WTC11 (cell line): Measurements from ENCODE around the gene GRIA4. TPM values are rescaled to one million over a fixed set of nuclear protein-coding genes. Genes with fewer than 3 reads are reported as not detected.
A peak's percentile ranks its signal among the peaks of the same experiment; 100 is the strongest.

Experiments
- ATAC-seq: fragments of 200-7000 bp; cut with Tn5 transposase; 2 replicates; pipeline ENCODE4 v1.10.0; 2021; ENCODE audit warnings: mild to moderate bottlenecking, moderate library complexity
- CTCF ChIA-PET: fragments of 300-600 bp; sonication (Branson Sonifier 250); formaldehyde crosslinking; loops from one replicate; lab custom pipeline; 2021; ENCODE audit warnings: antibody characterized with exemption; lab: Charles Lee
- POLR2A ChIA-PET: fragments of 350-600 bp; sonication (Branson Sonifier 250); formaldehyde crosslinking; loops from one replicate; lab custom pipeline; 2021; ENCODE audit warnings: antibody characterized with exemption; lab: Charles Lee
- DNase-seq: peaks from one replicate; pipeline ENCODE4 v3.0.0; 2021; ENCODE audit warnings: low spot score
- H3K27ac Mint-ChIP-seq: 2 replicates; pipeline ENCODE4 v1.8.0; 2021; ENCODE audit warnings: mixed read lengths
- H3K27me3 Mint-ChIP-seq: 2 replicates; pipeline ENCODE4 v1.8.0; 2021; ENCODE audit warnings: low read depth, mild to moderate bottlenecking, moderate library complexity, mixed read lengths
- H3K36me3 Mint-ChIP-seq: 2 replicates; pipeline ENCODE4 v1.8.0; 2021; ENCODE audit warnings: mixed read lengths
- H3K4me1 Mint-ChIP-seq: 2 replicates; pipeline ENCODE4 v1.8.0; 2022; ENCODE audit warnings: mixed read lengths
- H3K4me3 Mint-ChIP-seq: 2 replicates; pipeline ENCODE4 v1.8.0; 2021; ENCODE audit warnings: mild to moderate bottlenecking, moderate library complexity, mixed read lengths
- H3K9me3 Mint-ChIP-seq: 2 replicates; pipeline ENCODE4 v1.8.0; 2021; ENCODE audit warnings: mixed read lengths
- ELF4 ChIP-seq: sonication (generic); formaldehyde crosslinking; IDR thresholded peaks from 2 replicates; pipeline ENCODE4 v1.8.1; 2022; ENCODE audit warnings: low read depth, mild to moderate bottlenecking, moderate library complexity, missing genetic modification reagents
- ETV6 ChIP-seq: sonication (generic); formaldehyde crosslinking; IDR thresholded peaks from 2 replicates; pipeline ENCODE4 v1.8.1; 2022; ENCODE audit warnings: mild to moderate bottlenecking, missing genetic modification reagents
- HMGA2 ChIP-seq: fragments of 250-450 bp; sonication (Bioruptor Pico); IDR thresholded peaks from 2 replicates; pipeline ENCODE4 v1.4.0; 2021; ENCODE audit warnings: mild to moderate bottlenecking, moderate library complexity
- IRF1 ChIP-seq: sonication (generic); formaldehyde crosslinking; IDR thresholded peaks from 2 replicates; pipeline ENCODE4 v1.8.0; 2023; ENCODE audit warnings: missing genetic modification reagents
- IRF2 ChIP-seq: sonication (generic); formaldehyde crosslinking; IDR thresholded peaks from 2 replicates; pipeline ENCODE4 v1.8.0; 2022; ENCODE audit warnings: low read depth, missing genetic modification reagents, borderline replicate concordance
- NFE2L1 ChIP-seq: sonication (generic); formaldehyde crosslinking; IDR thresholded peaks from 2 replicates; pipeline ENCODE4 v1.8.1; 2023; ENCODE audit warnings: missing genetic modification reagents
- SMAD4 ChIP-seq: sonication (generic); formaldehyde crosslinking; IDR thresholded peaks from 2 replicates; pipeline ENCODE4 v1.8.0; 2022; ENCODE audit warnings: mild to moderate bottlenecking, missing genetic modification reagents
- SP1 ChIP-seq: sonication (generic); formaldehyde crosslinking; conservative IDR thresholded peaks from 2 replicates; pipeline ENCODE4 v1.8.1; 2022; ENCODE audit warnings: missing genetic modification reagents
- TCF7 ChIP-seq: sonication (generic); formaldehyde crosslinking; IDR thresholded peaks from 2 replicates; pipeline ENCODE4 v1.8.0; 2022; ENCODE audit warnings: mild to moderate bottlenecking, low read depth, missing genetic modification reagents, moderate library complexity
- ZNF416 ChIP-seq: fragments of 250-450 bp; sonication (Bioruptor Pico); IDR thresholded peaks from 2 replicates; pipeline ENCODE4 v1.9.0; 2021; ENCODE audit warnings: mild to moderate bottlenecking, inconsistent platforms
- ZNF425 ChIP-seq: fragments of 250-450 bp; sonication (Bioruptor Pico); conservative IDR thresholded peaks from 2 replicates; pipeline ENCODE4 v1.9.0; 2021; ENCODE audit warnings: mild to moderate bottlenecking
- ZNF532 ChIP-seq: fragments of 250-450 bp; sonication (Bioruptor Pico); IDR thresholded peaks from 2 replicates; pipeline ENCODE4 v1.9.0; 2021; ENCODE audit warnings: mild to moderate bottlenecking, borderline replicate concordance
- ZNF671 ChIP-seq: fragments of 250-450 bp; sonication (Bioruptor Pico); IDR thresholded peaks from 2 replicates; pipeline ENCODE4 v1.8.0; 2021; ENCODE audit warnings: mild to moderate bottlenecking
- total RNA-seq: library from RNA; stranded (reverse); gene quantifications from 3 replicates; pipeline ENCODE4 v1.2.3, GENCODE V29; 2021
- TF ChIP-seq, protein P1 (sequence below): fragments of 200-600 bp; IDR thresholded peaks from 2 replicates; pipeline ENCODE4 v1.8.0; 2022; ENCODE audit warnings: antibody characterized with exemption
- TF ChIP-seq, protein P2 (sequence below): sonication (generic); formaldehyde crosslinking; IDR thresholded peaks from 2 replicates; pipeline ENCODE4 v1.8.1; 2023; ENCODE audit warnings: mild to moderate bottlenecking, missing genetic modification reagents, moderate library complexity
- TF ChIP-seq, protein P3 (sequence below): sonication (generic); formaldehyde crosslinking; IDR thresholded peaks from 2 replicates; pipeline ENCODE4 v1.8.0; 2022; ENCODE audit warnings: mild to moderate bottlenecking, missing genetic modification reagents
- TF ChIP-seq, protein P4 (sequence below): sonication (generic); formaldehyde crosslinking; IDR thresholded peaks from 2 replicates; pipeline ENCODE4 v1.8.0; 2022; ENCODE audit warnings: missing genetic modification reagents

The GRIA4 gene
- total RNA-seq, 1 experiment from 2014 or later = 11.4 TPM

- no peak for TF ChIP-seq ZNF425
- no peak for TF ChIP-seq IRF1 (CRISPR knock-in tag)
Measured at GRCh38 chr11:105811242-105811641, 201.4 kb downstream of the GRIA4 start (continued).

DNA sequence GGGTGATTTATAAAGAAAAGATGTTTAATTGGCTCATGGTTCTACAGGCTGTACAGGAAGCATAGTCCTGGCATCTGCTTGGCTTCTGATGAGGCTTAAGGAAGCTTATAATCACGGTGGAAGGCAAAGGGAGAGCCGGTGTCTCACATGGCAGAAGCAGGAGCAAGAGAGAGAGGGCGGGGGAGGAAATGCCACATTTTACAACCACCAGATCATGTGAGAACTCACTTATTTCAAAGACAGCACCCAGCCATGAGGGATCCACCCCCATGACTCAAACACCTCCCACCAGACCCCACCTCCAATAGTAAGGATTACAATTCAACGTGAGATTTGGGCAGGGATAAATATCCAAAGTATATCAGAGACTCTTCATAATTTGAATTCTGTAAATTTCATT, 211.5 kb downstream of the GRIA4 start:
- Mint-ChIP-seq H3K27me3 (no peaks in the 10 kb centered on the region), H3K4me3 (peak overlapping the region; percentile 46), H3K27ac (peak overlapping the region; percentile 39), H3K36me3 (peaks cover 4% of the 10 kb centered on the region), H3K4me1 (peaks cover 30% of the 10 kb centered on the region), H3K9me3 (peaks cover 7% of the 10 kb centered on the region)
- ChIA-PET CTCF (no interaction called here), POLR2A (no interaction called here)
- TF ChIP-seq ZNF416 (CRISPR knock-in tag) = no peak
- no peak for TF ChIP-seq ZNF671 (CRISPR knock-in tag)
- TF ChIP-seq, protein P1, sequence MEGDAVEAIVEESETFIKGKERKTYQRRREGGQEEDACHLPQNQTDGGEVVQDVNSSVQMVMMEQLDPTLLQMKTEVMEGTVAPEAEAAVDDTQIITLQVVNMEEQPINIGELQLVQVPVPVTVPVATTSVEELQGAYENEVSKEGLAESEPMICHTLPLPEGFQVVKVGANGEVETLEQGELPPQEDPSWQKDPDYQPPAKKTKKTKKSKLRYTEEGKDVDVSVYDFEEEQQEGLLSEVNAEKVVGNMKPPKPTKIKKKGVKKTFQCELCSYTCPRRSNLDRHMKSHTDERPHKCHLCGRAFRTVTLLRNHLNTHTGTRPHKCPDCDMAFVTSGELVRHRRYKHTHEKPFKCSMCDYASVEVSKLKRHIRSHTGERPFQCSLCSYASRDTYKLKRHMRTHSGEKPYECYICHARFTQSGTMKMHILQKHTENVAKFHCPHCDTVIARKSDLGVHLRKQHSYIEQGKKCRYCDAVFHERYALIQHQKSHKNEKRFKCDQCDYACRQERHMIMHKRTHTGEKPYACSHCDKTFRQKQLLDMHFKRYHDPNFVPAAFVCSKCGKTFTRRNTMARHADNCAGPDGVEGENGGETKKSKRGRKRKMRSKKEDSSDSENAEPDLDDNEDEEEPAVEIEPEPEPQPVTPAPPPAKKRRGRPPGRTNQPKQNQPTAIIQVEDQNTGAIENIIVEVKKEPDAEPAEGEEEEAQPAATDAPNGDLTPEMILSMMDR = no peak
- TF ChIP-seq, protein P2, sequence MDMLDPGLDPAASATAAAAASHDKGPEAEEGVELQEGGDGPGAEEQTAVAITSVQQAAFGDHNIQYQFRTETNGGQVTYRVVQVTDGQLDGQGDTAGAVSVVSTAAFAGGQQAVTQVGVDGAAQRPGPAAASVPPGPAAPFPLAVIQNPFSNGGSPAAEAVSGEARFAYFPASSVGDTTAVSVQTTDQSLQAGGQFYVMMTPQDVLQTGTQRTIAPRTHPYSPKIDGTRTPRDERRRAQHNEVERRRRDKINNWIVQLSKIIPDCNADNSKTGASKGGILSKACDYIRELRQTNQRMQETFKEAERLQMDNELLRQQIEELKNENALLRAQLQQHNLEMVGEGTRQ (CRISPR knock-in tag) = peak; percentile 19; the same call in 1 of the 2 replicates
- no peak for TF ChIP-seq SMAD4 (CRISPR knock-in tag)
- TF ChIP-seq, protein P3, sequence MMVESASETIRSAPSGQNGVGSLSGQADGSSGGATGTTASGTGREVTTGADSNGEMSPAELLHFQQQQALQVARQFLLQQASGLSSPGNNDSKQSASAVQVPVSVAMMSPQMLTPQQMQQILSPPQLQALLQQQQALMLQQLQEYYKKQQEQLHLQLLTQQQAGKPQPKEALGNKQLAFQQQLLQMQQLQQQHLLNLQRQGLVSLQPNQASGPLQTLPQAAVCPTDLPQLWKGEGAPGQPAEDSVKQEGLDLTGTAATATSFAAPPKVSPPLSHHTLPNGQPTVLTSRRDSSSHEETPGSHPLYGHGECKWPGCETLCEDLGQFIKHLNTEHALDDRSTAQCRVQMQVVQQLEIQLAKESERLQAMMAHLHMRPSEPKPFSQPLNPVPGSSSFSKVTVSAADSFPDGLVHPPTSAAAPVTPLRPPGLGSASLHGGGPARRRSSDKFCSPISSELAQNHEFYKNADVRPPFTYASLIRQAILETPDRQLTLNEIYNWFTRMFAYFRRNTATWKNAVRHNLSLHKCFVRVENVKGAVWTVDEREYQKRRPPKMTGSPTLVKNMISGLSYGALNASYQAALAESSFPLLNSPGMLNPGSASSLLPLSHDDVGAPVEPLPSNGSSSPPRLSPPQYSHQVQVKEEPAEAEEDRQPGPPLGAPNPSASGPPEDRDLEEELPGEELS (CRISPR knock-in tag) = no peak
- TF ChIP-seq IRF2 (CRISPR knock-in tag) = no peak
- peak; percentile 84 for ATAC-seq
- DNase-seq = peak; percentile 13

- ATAC-seq (peak; percentile 76), DNase-seq (peak; percentile 37)
- peaks cover 4% of the 10 kb centered on the region for H3K36me3 Mint-ChIP-seq
- no peaks in the 10 kb centered on the region for H3K27me3 Mint-ChIP-seq
- ChIA-PET CTCF (interaction anchor here (0.5 to 0.6 kb wide), 2 partner anchors 34 to 92 kb away, joined by 3 read pairs; no protein-coding TSS in a partner anchor), POLR2A (no interaction called here)
- peaks cover 7% of the 10 kb centered on the region for H3K9me3 Mint-ChIP-seq
- H3K4me1 Mint-ChIP-seq = peaks cover 30% of the 10 kb centered on the region
- H3K27ac Mint-ChIP-seq = peak overlapping the region; percentile 52; the same call in 1 of the 2 replicates
- H3K4me3 Mint-ChIP-seq = peak overlapping the region; percentile 46
- no peak for TF ChIP-seq ZNF532 (CRISPR knock-in tag)
- TF ChIP-seq TCF7 = no peak
- TF ChIP-seq, protein P4, sequence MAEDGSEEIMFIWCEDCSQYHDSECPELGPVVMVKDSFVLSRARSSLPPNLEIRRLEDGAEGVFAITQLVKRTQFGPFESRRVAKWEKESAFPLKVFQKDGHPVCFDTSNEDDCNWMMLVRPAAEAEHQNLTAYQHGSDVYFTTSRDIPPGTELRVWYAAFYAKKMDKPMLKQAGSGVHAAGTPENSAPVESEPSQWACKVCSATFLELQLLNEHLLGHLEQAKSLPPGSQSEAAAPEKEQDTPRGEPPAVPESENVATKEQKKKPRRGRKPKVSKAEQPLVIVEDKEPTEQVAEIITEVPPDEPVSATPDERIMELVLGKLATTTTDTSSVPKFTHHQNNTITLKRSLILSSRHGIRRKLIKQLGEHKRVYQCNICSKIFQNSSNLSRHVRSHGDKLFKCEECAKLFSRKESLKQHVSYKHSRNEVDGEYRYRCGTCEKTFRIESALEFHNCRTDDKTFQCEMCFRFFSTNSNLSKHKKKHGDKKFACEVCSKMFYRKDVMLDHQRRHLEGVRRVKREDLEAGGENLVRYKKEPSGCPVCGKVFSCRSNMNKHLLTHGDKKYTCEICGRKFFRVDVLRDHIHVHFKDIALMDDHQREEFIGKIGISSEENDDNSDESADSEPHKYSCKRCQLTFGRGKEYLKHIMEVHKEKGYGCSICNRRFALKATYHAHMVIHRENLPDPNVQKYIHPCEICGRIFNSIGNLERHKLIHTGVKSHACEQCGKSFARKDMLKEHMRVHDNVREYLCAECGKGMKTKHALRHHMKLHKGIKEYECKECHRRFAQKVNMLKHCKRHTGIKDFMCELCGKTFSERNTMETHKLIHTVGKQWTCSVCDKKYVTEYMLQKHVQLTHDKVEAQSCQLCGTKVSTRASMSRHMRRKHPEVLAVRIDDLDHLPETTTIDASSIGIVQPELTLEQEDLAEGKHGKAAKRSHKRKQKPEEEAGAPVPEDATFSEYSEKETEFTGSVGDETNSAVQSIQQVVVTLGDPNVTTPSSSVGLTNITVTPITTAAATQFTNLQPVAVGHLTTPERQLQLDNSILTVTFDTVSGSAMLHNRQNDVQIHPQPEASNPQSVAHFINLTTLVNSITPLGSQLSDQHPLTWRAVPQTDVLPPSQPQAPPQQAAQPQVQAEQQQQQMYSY = no peak
- TF ChIP-seq ELF4 (CRISPR knock-in tag) = no peak
- TF ChIP-seq NFE2L1 (CRISPR knock-in tag) = no peak
- no peak for TF ChIP-seq ETV6 (CRISPR knock-in tag)
- no peak for TF ChIP-seq SP1
- TF ChIP-seq HMGA2 = no peak
Measured at GRCh38 chr11:105821781-105822180, 211.9 kb downstream of the GRIA4 start.
